GM12801 (cell line): ENCODE data around the gene CIDEC.

Experiments used
- TF ChIP-seq, protein P1 (sequence below): IDR thresholded peaks from one replicate; pipeline ENCODE4 v1.5.1; 2011; ENCODE audit warnings: control low read depth; ENCODE audit not compliant: insufficient read length; ENCODE audit errors: extremely low read depth

The CIDEC gene

DNA sequence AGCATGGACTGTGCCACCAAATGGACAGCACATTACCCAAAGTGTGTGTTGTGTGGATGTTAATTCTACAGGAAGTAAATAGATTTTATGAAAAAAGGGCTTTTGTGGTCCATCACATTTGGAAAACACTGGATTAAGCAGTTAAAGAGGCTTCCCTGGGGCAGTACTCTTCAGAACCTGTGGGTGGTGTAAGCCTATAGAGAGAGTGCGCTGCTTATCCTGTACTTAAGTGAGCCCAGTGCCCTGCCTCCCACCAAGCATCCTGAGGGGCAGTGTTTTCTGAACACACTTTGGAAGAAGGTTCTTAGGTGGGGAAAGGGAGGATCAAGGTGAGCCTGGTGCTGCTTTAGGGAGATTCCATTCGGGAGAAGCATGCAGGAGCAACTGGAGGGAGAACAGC is 59.1 kb downstream of the CIDEC start:
- TF ChIP-seq, protein P1, sequence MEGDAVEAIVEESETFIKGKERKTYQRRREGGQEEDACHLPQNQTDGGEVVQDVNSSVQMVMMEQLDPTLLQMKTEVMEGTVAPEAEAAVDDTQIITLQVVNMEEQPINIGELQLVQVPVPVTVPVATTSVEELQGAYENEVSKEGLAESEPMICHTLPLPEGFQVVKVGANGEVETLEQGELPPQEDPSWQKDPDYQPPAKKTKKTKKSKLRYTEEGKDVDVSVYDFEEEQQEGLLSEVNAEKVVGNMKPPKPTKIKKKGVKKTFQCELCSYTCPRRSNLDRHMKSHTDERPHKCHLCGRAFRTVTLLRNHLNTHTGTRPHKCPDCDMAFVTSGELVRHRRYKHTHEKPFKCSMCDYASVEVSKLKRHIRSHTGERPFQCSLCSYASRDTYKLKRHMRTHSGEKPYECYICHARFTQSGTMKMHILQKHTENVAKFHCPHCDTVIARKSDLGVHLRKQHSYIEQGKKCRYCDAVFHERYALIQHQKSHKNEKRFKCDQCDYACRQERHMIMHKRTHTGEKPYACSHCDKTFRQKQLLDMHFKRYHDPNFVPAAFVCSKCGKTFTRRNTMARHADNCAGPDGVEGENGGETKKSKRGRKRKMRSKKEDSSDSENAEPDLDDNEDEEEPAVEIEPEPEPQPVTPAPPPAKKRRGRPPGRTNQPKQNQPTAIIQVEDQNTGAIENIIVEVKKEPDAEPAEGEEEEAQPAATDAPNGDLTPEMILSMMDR, result no peak

DNA sequence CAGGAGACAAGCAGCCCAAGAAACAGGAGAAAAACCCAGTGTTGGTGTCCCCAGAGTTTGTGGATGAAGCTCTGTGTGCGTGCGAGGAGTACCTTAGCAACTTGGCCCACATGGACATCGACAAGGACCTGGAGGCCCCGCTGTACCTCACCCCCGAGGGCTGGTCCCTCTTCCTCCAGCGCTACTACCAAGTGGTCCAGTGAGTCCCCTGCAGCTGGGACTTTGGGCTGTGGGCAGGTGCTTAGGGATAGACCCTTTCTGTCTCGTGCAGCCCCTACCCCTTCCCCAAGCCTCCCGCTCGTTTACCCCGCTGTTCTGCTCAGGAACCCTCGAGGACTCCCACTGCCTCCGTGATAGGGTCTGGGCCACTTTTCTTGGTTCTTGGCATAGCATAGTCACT is 59.5 kb downstream of the CIDEC start:
- TF ChIP-seq, protein P1, result no peak

DNA sequence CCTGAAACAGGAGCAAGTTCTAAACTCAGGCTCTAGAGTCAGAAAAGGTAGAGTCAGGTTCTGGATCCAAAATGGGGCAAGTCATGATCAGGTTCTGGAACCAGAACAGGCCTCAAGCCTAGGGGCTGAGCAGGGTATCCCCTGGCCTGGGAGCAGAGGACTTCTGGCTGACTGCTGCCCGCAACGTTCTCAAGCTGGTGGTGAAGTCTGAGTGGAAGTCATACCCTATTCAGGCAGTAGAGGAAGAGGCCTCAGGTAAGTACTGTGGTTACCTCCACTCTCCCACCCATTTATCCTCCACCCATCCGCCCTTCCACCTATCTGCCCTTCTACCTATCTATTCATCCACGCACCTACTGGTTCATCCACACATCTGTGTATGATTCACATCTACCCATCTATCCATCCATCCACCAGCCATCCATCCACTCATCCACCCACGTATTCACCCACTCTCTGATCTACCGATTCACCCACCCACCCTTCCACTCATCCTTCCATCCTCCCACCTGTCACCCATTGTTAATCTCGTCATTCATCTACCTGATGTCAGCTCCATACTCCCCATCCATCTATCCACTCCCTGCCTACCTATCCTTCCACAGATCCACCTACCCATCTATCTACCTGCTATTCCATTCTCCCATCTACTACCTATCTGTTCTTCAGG is 61.3 kb downstream of the CIDEC start:
- TF ChIP-seq, protein P1, result no peak

DNA sequence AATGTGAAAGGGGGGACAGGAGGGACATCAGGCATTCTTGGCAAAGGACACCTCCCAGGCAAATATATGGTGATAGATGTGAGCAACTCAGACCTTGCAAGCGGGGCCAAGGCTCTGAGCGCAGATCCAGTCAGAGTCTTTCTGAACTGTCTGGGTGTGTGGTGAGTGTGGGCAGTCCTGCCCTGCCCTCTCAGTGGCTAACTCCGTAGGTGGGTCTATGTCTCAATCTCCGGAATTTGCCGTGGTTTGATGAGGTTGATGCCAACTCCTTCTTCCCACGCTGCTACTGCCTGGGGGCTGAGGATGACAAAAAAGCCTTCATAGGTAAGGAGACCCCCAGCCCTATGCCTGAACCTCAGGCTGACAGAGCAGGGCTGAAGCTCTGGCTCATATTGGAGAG is 62.6 kb downstream of the CIDEC start:
- TF ChIP-seq, protein P1, result no peak
